B cell (primary cell): ENCODE results near the gene TNFRSF25. TPM values are rescaled to one million over a fixed set of nuclear protein-coding genes. Genes with fewer than 3 reads are reported as not detected.
"Not testable (repeated sequence)": the region's sequence is repeated elsewhere in the genome, so short reads cannot be mapped to it uniquely, and the experiment has no call there.

Source experiments
- ATAC-seq: fragments of 200-7000 bp; cut with Tn5 transposase; one replicate; pipeline ENCODE4 v1.10.0; 2021; ENCODE audit warnings: low read depth, mild to moderate bottlenecking, moderate number of reproducible peaks, moderate library complexity
- CTCF ChIA-PET: fragments of 350-600 bp; sonication (Branson Sonifier 250); formaldehyde crosslinking; loops from one replicate; lab custom pipeline; 2021; ENCODE audit warnings: antibody characterized with exemption, inconsistent platforms; lab: Charles Lee
- POLR2A ChIA-PET: fragments of 350-600 bp; sonication (Branson Sonifier 250); formaldehyde crosslinking; loops from one replicate; lab custom pipeline; 2021; ENCODE audit warnings: antibody characterized with exemption; lab: Charles Lee
- DNase-seq: peaks from one replicate; pipeline ENCODE4 v3.0.0; 2013
- H2AFZ ChIP-seq: 2 replicates; pipeline ENCODE4 v1.6.1; 2012; ENCODE audit warnings: mild to moderate bottlenecking, low read depth, low read length; ENCODE audit not compliant: insufficient read depth, poor library complexity, severe bottlenecking
- H3K27ac ChIP-seq, 2 donors: 1 replicate in 1 of 2; 2 replicates in 1 of 2; pipeline ENCODE4 v1.5.1; 2012 to 2013; ENCODE audit warnings: low read length in 2 of 2, mild to moderate bottlenecking in 2 of 2, moderate library complexity in 1 of 2
- H3K27me3 ChIP-seq, 4 experiments: fragments of 200-600 bp in 1 of 4; sonication (generic) in 1 of 4; replicated peaks in 1 of 4; 1 replicate in 2 of 4; 2 replicates in 2 of 4; pipeline versions ENCODE4 v1.6.1 to v1.7.0; 2013 to 2016; ENCODE audit warnings: low read length in 3 of 4, mild to moderate bottlenecking in 2 of 4, mixed read lengths in 1 of 4, moderate library complexity in 1 of 4; ENCODE audit not compliant: insufficient read depth in 4 of 4, control insufficient read depth in 3 of 4; ENCODE audit errors: control extremely low read depth in 1 of 4
- H3K36me3 ChIP-seq, 2 experiments: replicated peaks in 1 of 2; 1 replicate in 1 of 2; 2 replicates in 1 of 2; pipeline versions ENCODE4 v1.6.1 to v1.7.1; 2013; ENCODE audit warnings: low read length in 1 of 2; ENCODE audit not compliant: insufficient read depth in 2 of 2, control insufficient read depth in 1 of 2; ENCODE audit errors: control extremely low read depth in 1 of 2, extremely low read depth in 1 of 2
- H3K4me1 ChIP-seq, 2 donors: fragments of 200-600 bp in 1 of 2; sonication (generic) in 1 of 2; 1 replicate in 1 of 2; 2 replicates in 1 of 2; pipeline versions ENCODE4 v1.5.1 to v1.6.1; 2013 to 2017; ENCODE audit warnings: low read length in 2 of 2; ENCODE audit not compliant: control insufficient read depth in 2 of 2, insufficient read depth in 2 of 2
- H3K4me2 ChIP-seq: replicated peaks from 2 replicates; pipeline ENCODE3; 2012; ENCODE audit warnings: mild to moderate bottlenecking, low read depth, low read length; ENCODE audit not compliant: poor library complexity, severe bottlenecking
- H3K4me3 ChIP-seq, 5 experiments: fragments of 200-600 bp in 1 of 5; sonication (generic) in 1 of 5; 1 replicate in 3 of 5; 2 replicates in 2 of 5; pipeline versions ENCODE4 v1.5.1 to v1.7.0; 2011 to 2016; ENCODE audit warnings: low read length in 4 of 5, mild to moderate bottlenecking in 4 of 5, low read depth in 2 of 5, control low read depth in 1 of 5, moderate library complexity in 1 of 5; ENCODE audit not compliant: insufficient read depth in 1 of 5; ENCODE audit errors: control extremely low read depth in 1 of 5, extremely low read depth in 1 of 5
- H3K79me2 ChIP-seq: fragments of 200-600 bp; sonication (generic); one replicate; pipeline ENCODE4 v1.6.0; 2016; ENCODE audit warnings: low read length; ENCODE audit not compliant: control insufficient read depth, insufficient read depth
- H3K9ac ChIP-seq: fragments of 200-600 bp; sonication (generic); 2 replicates; pipeline ENCODE4 v1.6.1; 2017; ENCODE audit warnings: mild to moderate bottlenecking, low read length, moderate library complexity
- H3K9me3 ChIP-seq, 3 donors: one replicate each; pipeline versions ENCODE4 v1.6.1 to v1.7.1; 2013; ENCODE audit warnings: low read length in 2 of 3; ENCODE audit not compliant: control insufficient read depth in 2 of 3, insufficient read depth in 1 of 3; ENCODE audit errors: control extremely low read depth in 1 of 3
- H4K20me1 ChIP-seq: 2 replicates; pipeline ENCODE4 v1.6.0; 2012; ENCODE audit warnings: mild to moderate bottlenecking, low read length; ENCODE audit not compliant: insufficient read depth, control insufficient read depth, poor library complexity, severe bottlenecking
- H3K27ac Mint-ChIP-seq: one replicate; pipeline ENCODE4 v1.8.0; 2021; ENCODE audit warnings: mixed read lengths
- H3K27me3 Mint-ChIP-seq: one replicate; pipeline ENCODE4 v1.8.0; 2021; ENCODE audit warnings: mixed read lengths
- H3K4me1 Mint-ChIP-seq: one replicate; pipeline ENCODE4 v1.8.0; 2021; ENCODE audit warnings: mixed read lengths
- H3K4me3 Mint-ChIP-seq: one replicate; pipeline ENCODE4 v1.8.0; 2021; ENCODE audit warnings: mixed read lengths
- H3K9me3 Mint-ChIP-seq: one replicate; pipeline ENCODE4 v1.8.0; 2022; ENCODE audit warnings: mixed read lengths; ENCODE audit not compliant: insufficient read depth
- EZH2 ChIP-seq: IDR thresholded peaks from 2 replicates; pipeline ENCODE4 v1.6.1; 2012; ENCODE audit warnings: borderline replicate concordance, low read depth, mild to moderate bottlenecking, moderate library complexity, low read length; ENCODE audit not compliant: insufficient read depth, poor library complexity, severe bottlenecking
- WGBS: methylation state at CpG from one replicate; pipeline ENCODE4 v1.1.5; 2013; ENCODE audit warnings: missing lambda C conversion rate; ENCODE audit not compliant: insufficient coverage; 5-methylcytosine and 5-hydroxymethylcytosine counted together
- intact Hi-C: fragments of 100-400 bp; cut with micrococcal nuclease; formaldehyde crosslinking; loops from one replicate; pipeline ENCODE4 v1.10.0; 2022
- polyA plus RNA-seq: library from polyadenylated mRNA; depleted of rRNA; stranded (reverse); fragments of >200 nt; gene quantifications from 2 replicates; pipeline ENCODE4 v1.2.3, GENCODE V29; 2012
- total RNA-seq, 2 donors: library from RNA; stranded (reverse); fragments of 120-200 nt in 1 of 2; gene quantifications; 1 replicate in 1 of 2; 2 replicates in 1 of 2; pipeline versions ENCODE4 v1.2.3 to v1.2.4, GENCODE V29; 2013 to 2022
- TF ChIP-seq, protein P1 (sequence below): fragments of 200-600 bp; IDR thresholded peaks from one replicate; pipeline ENCODE4 v1.8.0; 2022; ENCODE audit warnings: antibody characterized with exemption, mild to moderate bottlenecking

Gene TNFRSF25
- total and polyA plus RNA-seq, 2 donors (not counting 1 experiment from before 2014, with no cell fraction given) = 2.6 to 7.1 TPM

DNA sequence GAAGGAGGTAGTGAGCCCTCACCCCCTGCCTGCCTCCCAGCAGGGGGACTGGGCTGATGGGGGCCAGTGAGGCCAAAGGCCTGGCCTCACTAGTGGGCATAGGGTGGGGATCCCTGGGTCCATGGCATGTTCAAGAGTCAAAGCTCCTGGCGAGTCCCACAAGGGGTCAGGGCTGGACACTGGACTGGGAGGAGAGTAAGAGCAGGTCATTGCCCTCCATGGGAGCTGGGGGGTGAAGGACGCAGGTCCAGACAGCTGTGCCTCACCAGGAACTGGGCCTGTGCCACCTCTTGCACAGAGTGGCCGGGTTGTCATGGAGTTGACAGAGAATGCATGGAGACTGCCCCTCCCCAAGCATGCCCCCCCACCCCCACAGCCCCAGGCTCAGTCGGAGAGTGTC is 20.0 kb downstream of the TNFRSF25 start:
- H2AFZ ChIP-seq, H3K27ac Mint-ChIP-seq, H3K4me2 ChIP-seq, H3K9ac ChIP-seq, DNase-seq, H3K79me2 ChIP-seq, POLR2A ChIA-PET, H4K20me1 ChIP-seq, H3K4me3 ChIP-seq, H3K9me3 ChIP-seq, ATAC-seq, H3K27ac ChIP-seq, H3K9me3 Mint-ChIP-seq, CTCF ChIA-PET, H3K36me3 ChIP-seq, H3K4me3 Mint-ChIP-seq, intact Hi-C loops: not testable (repeated sequence)
- H3K4me1 ChIP-seq = peaks cover 15 to 21% of the 10 kb centered on the region in 2 donors
- WGBS = 80% methylated on average over 1 of the region's 4 CpGs
- Mint-ChIP-seq H3K27me3 (peaks cover 43% of the 10 kb centered on the region), H3K4me1 (peaks cover 21% of the 10 kb centered on the region)
- peaks cover 0 to 66% (median 22%) of the 10 kb centered on the region in 4 experiments for H3K27me3 ChIP-seq

DNA sequence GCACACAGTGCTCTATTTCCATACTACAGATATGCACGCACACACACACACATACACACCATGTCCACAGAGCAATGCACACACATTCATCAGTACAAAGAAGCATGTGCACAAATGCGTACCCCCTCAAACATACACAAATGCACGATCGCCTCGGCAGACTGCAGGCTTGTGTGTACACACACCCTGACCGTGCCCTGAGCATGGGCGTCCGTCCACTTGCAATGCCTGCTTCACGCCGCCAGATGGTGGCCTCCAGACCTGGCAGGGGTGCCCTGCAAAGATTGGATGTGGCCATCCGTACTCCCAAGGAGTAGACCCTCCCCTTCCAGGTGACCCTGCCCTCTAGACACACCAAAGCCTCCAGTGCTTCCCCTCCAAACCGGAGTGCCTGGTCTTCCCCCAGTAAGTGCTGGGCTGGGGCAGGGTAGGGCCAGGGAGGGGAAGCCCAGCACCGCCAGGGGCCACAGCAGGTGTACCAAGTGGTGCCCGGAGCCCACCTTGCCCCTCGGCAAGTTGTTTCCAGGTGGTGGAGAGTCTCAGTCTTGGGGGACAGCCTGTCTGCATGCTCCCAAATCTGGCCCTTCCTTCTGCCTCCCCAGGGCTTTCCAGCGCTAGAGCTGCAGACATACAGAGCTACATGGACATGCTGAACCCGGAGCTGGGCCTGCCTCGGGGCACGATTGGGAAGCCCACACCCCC is 20.8 kb downstream of the TNFRSF25 start:
- Histone ChIP-seq H3K9ac (no peak overlapping the region), H3K79me2 (no peaks in the 10 kb centered on the region), H3K27ac (no peak overlapping the region), H3K4me1 (peaks cover 15 to 22% of the 10 kb centered on the region in 2 donors), H2AFZ (no peak overlapping the region), H3K36me3 (no peaks in the 10 kb centered on the region), H3K9me3 (peaks cover 0 to 9% (median 0%) of the 10 kb centered on the region in 3 donors), H4K20me1 (no peaks in the 10 kb centered on the region), H3K4me3 (no peak overlapping the region), H3K4me2 (no peak overlapping the region), H3K27me3 (peaks cover 0 to 61% (median 24%) of the 10 kb centered on the region in 4 experiments)
- Mint-ChIP-seq H3K27ac (no peak overlapping the region), H3K27me3 (peaks cover 41% of the 10 kb centered on the region), H3K4me3 (peak overlapping the region; percentile 27), H3K9me3 (no peaks in the 10 kb centered on the region), H3K4me1 (peaks cover 21% of the 10 kb centered on the region)
- DNase-seq (no peak), ATAC-seq (no peak)
- intact Hi-C loops = no loop called here
- POLR2A ChIA-PET = no interaction called here
- CTCF ChIA-PET = no interaction called here
- WGBS = 66% methylated on average over 11 of the region's 19 CpGs
- TF ChIP-seq, protein P1, sequence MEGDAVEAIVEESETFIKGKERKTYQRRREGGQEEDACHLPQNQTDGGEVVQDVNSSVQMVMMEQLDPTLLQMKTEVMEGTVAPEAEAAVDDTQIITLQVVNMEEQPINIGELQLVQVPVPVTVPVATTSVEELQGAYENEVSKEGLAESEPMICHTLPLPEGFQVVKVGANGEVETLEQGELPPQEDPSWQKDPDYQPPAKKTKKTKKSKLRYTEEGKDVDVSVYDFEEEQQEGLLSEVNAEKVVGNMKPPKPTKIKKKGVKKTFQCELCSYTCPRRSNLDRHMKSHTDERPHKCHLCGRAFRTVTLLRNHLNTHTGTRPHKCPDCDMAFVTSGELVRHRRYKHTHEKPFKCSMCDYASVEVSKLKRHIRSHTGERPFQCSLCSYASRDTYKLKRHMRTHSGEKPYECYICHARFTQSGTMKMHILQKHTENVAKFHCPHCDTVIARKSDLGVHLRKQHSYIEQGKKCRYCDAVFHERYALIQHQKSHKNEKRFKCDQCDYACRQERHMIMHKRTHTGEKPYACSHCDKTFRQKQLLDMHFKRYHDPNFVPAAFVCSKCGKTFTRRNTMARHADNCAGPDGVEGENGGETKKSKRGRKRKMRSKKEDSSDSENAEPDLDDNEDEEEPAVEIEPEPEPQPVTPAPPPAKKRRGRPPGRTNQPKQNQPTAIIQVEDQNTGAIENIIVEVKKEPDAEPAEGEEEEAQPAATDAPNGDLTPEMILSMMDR = peak; percentile 25
- no peak for TF ChIP-seq EZH2
